UCSD-AML1 (cell line): ENCODE measurements around the gene SFT2D3.

ENCODE experiments used
- DNase-seq: peaks from one replicate; lab custom pipeline; 2025; ENCODE audit not compliant: unreplicated experiment; lab: John Stamatoyannopoulos, UW

SFT2D3 gene

DNA sequence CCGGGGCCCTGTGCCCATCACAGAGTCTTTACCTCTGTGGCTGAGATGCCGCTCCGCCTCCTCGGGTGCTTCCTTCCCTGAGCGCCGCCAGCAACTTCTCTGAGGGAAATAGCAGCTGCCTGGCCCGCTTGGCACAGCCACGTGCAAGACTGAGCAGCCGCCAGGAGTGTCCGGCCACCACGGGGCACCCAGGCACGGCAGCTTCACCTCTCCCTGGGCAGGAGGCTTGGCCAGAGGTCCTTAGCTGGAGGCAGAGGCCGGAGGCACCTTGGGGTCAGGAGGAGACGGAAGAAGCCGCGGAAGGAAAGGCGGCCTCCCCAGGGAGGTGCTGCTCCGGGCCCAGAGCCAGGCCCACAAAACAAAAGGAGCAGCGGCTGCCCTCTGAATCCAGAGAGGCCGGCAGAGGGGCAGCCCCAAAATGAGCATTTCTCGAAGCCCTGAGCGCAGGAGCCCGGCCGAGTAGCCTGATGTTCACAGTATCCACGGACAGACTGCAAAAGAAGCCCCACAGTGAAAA lies 20.0 kb upstream of the SFT2D3 start:
- DNase-seq: no peak

DNA sequence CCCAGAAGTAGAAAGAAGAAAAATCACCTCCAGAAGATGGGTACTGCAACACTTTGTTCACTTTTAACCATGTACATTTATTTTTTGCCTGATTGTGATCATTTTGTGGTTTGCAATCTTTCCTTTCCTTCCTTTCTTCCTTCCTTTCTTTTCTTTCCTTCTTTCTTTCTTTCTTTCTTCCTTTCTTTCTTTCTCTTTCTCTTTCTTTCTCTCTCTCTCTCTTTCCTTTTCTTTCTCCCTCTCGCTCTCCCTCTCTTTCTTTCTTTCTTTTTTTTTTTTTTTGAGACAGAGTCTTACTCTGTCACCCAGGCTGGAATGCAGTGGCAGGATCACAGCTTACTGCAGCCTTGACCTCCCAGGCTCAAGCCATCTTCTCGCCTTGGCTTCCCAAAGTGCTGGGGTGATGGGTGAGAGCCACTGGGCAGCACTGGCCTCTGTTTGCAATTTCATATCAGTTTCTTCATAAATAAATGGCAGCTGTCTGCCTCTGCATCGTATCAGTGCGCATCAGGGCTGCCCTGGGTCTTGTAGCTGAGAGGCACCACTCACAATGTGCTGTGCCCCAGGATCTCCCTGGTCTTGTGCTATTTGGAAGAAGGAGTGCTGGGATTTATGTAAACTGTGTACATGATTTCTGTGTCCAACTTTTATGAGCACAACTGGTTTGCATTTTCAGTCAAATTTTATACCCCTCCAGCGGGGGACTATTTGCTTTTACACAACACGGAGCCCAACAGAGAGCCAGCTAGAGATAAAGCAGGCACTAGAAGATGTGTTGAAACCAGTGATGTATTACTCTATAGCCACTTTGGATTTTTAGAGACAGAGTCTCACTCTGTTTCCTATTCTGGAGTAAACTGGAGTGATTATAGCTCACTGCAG lies 19.1 kb upstream of the SFT2D3 start:
- no peak for DNase-seq

DNA sequence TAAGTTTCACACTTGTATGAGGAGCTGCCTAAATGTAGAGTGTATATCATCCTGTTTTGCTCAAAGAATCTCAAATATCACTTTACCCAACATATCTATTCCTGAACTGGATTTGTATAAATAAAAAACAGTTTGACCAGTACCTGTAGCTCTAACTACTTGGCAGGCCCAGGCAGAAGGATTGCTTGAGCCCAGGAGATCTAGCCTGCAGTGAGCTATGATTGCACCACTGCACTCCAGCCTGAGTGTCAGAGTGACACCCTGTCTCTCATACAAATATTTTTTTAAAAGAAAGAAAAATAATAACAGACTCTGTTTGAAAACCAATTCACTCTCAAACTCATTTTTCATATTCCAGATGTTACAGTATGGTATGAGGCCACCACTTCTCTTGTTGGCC lies 18.2 kb upstream of the SFT2D3 start:
- DNase-seq: no peak

DNA sequence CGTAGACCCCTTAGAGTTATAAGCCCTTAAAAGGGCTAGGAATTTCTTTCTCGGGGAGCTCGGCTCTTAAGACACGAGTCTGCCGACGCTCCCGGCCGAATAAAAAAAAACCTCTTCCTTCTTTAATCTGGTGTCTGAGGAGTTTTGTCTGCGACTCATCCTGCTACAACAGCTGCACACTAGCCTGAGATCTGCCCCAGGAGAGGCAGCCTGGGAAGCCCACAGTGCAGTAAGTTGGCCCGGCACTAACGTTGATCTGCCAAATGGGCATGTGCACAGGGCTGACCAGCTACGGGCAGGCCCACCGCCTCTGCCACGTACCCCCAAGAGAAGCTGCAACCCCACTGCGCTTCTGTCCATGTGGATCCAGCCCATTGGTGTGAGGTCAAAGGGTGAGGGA lies 17.5 kb upstream of the SFT2D3 start:
- no peak for DNase-seq

DNA sequence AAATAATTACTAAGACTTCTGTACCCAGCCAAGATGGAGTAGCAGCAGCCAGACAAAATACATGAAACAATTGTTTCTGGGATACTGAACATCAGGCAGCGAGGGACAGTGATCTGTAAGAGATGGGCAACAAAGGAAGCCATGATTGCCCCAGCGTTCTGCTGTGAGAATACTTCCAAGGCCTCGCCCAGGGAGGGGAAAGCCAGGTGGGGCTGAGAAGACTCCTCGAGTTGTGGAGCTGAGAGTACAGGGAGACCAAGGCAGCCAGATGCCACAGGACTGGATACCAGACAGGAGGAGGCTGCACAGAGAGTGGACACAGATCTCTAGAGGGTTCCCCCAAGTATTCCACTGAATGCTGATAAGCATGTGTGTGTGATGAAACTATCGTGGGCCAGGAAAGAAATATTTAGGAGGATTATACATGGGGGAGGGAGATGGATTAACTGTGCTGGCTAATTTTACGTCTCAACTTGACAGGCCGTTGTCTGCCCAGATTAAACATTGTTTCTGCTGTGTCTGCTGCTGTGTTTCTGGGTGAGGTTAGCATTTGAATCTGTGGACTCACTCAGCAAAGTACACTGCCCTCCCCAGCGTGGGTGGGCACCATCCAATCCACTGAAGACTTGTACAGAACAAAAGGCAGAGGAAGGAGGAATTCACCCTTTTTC lies 15.8 kb upstream of the SFT2D3 start:
- no peak for DNase-seq

DNA sequence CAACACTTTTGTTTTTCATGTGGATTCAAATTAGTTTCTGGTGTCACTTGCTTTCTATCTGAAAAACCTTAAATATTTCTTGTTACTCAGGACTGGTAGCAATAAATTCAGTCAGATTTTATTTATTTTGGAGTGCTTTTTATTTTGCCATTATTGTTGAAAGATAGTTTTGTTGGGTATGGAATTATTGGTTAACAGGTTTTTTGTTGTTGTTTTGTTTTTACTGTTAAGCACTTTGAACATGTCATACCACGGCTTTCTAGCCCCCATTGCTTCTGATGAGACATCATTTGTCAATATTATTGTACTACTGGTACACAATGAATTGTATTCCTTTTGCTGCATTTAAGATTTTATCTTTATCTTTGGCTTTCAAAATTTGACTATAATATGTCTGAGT lies 12.9 kb upstream of the SFT2D3 start:
- DNase-seq: no peak

DNA sequence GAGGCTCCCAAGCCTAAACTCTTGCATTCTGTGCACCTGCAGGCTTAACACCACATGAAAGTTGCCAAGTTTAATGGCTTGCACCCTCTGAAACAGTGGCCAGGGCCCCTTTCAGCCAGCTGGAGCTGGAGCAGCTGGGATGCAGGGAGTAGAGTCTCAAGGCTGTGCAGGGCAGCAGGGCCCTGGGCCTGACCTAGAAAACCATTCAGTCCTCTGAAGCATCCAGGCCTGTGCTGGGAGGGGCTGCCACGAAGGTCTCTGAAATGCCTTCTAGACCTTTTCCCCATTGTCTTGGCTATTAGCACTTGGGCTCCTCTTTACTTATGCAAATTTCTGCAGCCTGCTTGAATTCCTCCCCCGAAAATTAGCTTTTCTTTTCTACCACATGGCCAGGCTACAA lies 10.6 kb upstream of the SFT2D3 start:
- DNase-seq: no peak

DNA sequence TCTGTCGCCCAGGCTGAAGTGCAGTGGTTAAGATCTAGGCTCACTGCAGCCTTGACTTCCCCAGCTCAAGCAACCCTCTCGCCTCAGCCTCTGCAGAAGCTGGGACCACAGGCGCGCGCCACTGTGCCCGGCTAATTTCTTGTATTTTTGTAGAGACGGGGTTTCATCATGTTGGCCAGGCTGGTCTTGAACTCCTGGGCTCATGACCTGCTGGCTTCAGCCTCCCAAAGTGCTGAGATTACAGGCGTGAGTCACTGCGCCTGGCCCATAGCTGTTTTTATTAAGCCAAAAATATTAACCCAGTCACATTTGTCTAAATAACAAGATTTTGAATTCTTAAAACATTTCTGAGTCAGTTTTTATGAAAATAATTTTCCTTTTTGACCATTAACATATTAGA lies 6.3 kb upstream of the SFT2D3 start:
- DNase-seq: no peak

DNA sequence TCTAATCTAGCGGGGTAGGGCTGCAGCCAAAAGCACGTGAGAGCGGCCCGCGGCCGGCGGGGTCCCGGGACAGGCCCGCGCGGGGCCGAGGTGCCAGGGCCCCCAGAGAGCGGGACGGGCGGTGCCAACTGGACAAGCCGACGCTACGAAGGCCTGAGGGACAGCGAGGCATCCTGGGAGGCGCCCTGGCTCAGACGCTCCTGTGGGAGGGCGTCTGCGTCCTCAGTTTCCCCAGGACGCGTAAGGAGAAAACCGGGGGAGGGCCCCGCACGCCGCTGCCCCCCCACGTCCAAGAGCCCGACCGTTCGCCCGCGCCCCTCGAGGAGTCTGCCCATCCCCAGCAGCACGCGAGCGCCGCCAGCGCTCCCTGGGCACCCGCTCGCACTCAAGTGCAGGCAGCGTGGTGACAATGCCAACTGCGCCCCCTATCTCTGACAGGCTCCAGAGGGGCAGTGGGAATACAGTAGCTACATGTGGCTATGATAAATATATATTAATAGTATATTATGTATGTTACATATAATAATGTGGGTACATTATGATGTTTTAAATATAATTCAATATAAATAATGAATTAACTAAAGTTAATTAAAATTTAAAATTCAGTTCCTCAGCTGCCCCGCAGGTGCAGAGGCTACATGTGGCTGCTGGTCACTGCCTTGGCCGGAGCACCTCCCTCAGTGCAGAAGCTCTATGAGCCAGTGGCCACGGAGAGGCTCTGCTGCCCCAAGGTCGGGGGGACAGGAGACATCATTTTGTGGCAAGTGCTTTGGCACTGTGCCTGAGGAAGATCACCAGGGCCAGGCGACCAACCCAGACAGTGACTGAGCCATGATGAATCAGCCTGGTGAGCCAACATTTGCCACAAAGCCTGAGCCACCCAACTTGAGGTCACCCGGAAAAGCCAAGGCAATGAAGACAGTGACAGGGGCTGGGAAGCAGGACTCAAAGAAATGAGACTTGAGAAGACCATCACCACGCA lies 5.5 kb upstream of the SFT2D3 start:
- DNase-seq: peak; percentile 49

DNA sequence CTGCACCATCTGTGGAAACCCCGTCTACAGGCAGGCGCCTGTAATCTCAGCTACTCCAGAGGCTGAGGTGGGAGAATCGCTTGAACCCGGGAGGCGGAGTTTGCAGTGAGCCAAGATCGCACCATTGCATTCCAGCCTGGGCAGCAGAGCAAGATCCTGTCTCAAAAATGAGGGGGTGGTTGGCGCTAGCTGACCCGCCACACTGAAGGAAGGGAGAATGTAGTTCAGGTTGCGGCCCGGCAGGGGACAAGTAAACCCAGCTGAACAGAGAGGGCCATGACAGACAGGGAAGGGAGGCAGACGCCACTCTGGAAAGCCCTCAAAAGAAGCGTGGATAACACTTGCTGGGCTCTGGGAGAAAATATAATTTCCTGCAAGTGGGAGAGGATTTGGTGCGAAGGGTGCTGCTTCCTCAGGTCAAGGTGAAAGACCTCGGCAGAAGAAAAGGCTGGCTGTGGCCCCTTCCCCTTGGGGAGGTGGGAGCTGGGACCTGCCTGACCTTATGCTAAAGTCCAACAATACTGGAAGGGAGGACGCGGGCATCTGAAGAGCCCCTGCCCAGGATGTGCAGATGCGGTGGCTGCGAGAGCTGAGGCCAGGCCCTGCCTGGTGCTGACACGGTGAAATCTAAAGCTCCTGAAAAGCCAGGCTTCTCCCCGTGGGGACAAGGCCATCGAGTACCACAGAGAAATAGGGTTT lies 3.7 kb upstream of the SFT2D3 start:
- no peak for DNase-seq

DNA sequence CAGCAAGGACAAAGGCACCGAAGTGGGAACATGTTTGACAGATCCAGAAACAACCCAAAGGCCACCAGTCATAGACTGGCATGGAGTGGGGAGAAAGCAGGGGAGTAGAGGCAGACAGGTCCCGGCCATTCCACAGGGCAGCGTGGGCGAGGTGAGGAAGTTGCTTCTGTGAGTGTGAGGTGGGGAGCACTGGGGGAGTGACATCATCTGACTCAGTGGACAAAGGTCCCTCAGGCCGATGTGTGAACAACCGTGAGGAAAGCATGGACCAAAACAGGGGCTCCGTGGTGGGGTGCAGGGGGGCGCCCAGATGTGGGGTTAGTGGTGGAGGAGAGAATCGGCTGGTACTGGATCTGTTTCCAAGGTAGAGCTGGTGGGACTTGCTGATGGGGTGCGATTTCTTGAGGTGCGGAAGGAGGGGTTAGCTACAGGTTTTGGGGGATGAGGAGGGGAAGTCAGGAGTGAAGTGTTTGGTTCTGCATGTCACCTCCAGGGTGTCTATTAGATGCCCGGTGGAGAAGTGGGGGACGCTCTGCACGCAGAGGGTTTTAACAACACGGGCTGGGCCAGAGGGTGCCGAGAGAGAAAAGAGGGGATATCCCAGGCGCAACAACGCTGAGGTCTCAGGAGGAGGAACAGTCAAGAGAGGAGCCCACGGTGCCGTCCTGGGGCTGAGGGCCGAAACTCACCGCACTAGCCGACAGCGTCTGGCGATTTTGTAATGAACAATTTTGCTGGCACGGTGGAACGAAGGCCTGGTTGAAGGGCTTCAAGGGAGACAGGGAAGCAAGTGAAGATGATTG lies 2.5 kb upstream of the SFT2D3 start:
- DNase-seq: no peak

DNA sequence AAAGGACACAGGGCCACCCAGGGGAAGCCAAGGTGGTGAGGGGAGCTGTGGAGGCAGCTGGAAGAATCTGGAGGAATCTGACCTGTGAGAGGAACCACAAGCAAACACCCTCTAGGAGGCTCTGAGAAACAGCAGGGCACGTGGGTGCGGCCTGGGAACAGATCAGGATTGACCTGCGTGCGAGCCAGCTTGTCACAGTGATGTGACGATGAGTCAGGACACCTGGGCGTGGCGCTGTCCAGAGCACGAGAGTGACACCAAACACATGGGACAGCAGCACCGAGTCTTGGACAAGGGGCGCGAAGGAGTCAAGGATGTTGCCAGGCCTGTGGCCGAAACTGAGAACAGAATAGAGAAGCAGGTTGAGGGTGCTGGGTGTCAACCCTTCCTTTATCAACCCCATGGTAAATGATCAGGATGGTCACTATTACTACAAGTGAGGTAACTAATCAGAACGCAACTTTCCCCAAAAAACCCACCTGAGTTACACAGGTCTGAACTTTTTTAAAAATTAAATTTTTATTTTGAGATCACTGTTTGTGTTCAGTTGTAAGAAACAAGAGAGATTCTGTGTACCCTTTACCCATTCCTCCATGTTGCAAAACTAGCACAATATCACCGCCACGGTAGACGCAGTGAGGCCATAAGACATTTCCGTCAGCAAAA lies 637 bp upstream of the SFT2D3 start:
- peak; percentile 26 for DNase-seq

DNA sequence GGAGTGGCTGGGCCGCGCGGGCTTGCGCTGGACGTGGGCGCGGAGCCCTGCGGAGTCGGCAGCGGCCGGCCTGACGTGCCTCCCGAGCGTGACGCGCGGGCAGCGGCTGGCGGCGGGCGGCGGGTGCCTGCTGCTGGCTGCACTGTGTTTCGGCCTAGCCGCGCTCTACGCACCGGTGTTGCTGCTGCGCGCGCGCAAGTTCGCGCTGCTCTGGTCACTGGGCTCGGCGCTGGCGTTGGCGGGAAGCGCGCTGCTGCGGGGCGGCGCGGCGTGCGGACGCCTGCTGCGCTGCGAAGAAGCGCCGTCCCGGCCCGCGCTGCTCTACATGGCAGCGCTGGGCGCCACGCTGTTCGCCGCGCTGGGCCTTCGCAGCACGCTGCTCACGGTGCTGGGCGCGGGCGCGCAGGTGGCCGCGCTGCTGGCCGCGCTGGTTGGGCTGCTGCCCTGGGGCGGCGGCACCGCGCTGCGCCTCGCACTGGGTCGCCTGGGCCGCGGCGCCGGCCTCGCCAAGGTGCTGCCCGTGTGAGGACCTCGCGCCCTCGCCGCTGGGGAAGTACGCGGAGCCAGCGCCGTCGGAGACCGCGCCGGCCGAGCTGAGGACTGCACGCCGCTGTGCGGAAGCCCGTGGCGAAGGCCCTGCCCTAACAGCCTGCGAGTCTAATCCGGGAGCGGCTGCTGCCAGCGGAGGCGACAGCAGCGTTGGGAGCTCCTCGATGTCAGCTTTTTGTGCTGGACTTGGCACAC lies 526 bp downstream of the SFT2D3 start:
- peak; percentile 86 for DNase-seq

DNA sequence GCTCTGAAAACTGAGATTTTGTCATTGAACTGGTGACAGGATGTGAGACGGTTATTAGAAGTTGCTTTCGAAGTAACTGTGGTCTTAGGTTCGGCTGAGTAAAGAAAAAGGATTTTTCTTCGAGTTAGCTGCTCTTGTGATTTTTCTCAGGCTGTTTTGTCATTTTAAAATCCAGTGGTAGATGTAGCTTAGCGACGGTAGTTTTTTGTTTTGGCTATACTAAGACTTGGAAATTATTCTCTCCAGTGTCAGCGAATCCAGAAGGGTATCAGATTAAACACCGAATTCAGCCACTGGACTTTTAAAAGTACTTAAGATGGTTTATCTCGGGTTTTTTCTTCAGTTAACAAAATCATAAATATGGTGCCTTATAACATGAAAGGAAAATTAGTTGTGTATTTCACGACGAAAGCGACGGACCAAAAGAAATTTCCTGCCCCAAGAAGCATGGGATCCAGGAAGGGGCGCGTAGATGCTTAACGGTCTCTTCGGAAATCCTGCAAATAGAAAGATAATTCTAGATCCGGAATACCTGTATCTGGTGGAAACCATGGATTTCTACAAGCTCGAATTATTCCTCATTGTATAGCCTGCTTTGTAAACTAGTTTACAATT lies 1.2 kb downstream of the SFT2D3 start:
- no peak for DNase-seq

DNA sequence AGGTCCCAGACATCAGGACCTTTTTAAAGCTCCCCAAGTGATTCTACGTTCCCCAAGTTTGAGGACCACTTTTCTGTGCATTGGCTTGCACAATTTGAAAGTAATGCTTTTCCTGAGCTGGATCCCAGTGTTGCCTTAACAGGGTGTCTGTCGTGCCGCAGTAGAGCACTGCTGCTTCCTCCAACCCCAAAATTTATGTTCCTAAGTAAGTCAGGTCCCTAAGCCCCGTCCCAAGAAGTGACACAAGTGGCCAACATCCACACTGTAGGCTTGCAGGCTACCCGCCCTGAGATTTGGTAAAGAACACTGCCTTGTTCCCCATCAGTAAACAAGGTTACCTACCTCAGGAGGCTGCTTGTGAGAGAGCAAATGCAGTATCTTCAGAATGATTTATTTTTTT lies 2.0 kb downstream of the SFT2D3 start:
- no peak for DNase-seq

DNA sequence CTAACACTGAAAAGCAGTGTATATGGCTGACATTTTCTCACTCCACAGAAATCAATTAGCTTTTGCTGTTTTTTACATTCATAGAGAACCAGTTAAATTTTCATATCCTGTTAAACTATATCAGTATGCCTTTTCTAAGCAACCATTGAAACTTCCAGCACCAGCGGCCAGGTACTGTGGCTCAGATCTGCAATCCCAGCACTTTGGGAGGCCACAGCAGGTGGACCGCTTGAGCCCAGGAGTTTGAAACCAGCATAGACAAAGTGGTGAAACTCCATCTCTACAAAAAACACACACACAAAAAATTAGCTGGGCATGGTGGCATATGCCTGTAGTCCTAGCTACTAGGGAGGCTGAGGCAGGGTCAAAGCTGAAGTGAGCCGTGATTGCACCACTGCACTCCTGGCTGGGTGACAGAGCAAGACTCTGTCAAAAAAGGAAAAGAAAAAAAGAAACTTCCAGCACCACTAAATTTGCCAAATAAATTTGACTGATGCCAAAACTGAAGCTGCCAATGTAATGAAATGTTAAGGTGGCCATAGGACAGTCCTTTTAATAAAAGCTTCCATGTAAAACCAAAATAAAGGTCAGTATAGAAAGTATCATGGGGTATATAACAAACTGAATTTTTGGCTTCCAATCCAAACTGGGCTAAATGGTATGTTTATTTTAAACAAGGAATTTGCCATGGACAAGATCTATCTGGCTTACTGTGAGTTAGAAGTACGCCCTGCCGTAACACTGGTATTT lies 3.5 kb downstream of the SFT2D3 start:
- no peak for DNase-seq

DNA sequence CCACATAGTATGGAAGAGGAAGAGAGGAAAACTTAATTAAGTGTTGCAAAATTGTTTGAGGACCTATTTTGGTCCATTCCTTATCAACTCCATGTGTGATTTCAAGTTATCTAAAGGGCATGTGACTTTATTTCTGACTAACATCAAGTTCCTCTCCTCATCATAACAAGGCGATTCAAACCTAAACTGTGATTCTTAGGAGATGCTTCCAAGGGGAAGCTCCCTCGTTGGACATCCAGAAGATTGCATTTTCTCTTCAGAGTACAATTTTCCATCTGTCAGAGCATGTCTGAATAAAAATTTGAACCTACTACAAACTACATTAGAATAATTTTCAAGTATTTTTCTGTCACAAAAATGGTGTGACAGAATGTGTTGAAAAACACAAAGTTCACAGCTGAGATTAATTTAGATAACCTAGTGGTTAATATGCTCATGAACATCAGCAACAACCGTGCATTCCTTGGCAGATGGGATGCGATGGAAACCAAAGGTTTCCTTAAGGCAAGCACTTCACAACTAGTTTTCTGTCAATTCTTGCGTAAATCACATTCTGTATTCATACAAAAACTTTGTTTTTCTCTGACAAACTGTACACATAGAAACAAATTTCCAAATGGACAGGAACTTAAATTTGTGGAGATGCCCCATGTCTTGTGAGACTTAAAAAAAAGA lies 4.2 kb downstream of the SFT2D3 start:
- no peak for DNase-seq
